ENCODE measurements around the gene CASP1. TPM values are rescaled to one million over a fixed set of nuclear protein-coding genes. Genes with fewer than 3 reads are reported as not detected.
"Not testable (repeated sequence)": the region's sequence is repeated elsewhere in the genome, so short reads cannot be mapped to it uniquely, and the experiment has no call there.

CASP1 gene
- total RNA-seq, 1 donor from 2014 or later, result not detected

DNA sequence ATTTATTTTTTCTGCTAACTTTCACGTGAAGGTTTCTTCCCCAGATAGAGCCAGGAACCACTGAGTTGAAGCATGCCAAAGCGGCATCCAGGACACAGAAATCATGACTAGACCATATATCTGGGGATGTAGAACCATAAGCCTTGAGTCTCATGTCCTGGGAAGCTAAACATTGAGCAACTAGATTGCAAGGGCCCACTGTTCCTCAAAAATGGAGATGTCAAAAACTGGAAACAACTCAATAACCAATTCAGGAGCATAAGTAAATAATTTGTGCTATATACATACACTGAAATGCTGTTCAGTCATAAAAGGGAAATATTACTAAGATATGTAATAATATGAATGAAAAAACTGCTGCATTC is 39.2 kb upstream of the CASP1 start:
- Mint-ChIP-seq H3K27ac (ENCODE audit: unreplicated experiment) (no peak overlapping the region), H3K9me3 (ENCODE audit: low read depth) (no peaks in the 10 kb centered on the region), H3K4me1 (ENCODE audit: low read depth) (no peaks in the 10 kb centered on the region), H3K27me3 (ENCODE audit: low read depth) (peaks cover 11% of the 10 kb centered on the region), H3K4me3 (ENCODE audit: unreplicated experiment) (no peak overlapping the region), H3K36me3 (ENCODE audit: low read depth) (peaks cover 2% of the 10 kb centered on the region)
- no peak for TF ChIP-seq CTCF (IDR thresholded peaks at IDR 0.05)
- no peak for DNase-seq (ENCODE audit: low spot score)

DNA sequence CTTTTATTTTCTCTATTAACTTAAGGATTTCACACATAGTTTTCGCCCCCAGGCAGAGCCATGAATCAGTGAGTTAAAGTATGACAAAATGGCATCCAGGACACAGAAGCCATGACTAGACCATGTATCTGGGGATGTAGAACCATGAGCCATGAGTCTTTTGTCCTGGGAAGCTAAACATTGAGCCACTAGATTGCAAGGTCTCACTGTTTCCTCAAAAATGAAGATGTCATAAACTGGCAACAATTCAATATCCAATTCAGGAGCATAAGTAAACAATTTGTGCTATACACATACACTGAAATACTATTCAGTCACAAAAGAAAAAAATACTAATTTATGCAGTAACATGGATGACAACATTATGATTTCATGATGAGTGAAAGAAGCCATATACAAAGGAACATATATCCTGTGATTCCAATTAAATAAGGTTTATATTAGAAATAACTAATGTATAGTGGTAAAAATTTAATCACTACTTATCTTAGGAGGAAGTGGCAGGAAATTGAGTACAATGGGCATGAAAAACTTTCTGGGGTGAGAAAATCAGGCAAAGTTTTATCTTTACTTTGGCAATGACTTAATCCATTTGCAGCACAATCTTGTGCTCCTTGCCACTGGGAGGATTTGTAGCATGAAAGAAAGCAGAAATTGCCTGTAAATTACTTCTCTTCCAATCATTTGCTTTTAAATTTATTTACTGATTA is 38.7 kb upstream of the CASP1 start:
- no peaks in the 10 kb centered on the region for H3K4me1 Mint-ChIP-seq (ENCODE audit: low read depth)
- peaks cover 12% of the 10 kb centered on the region for H3K27me3 Mint-ChIP-seq (ENCODE audit: low read depth)
- no peaks in the 10 kb centered on the region for H3K9me3 Mint-ChIP-seq (ENCODE audit: low read depth)
- H3K4me3 Mint-ChIP-seq (ENCODE audit: unreplicated experiment), result no peak overlapping the region
- no peak overlapping the region for H3K27ac Mint-ChIP-seq (ENCODE audit: unreplicated experiment)
- no peak for DNase-seq (ENCODE audit: low spot score)
- peaks cover 2% of the 10 kb centered on the region for H3K36me3 Mint-ChIP-seq (ENCODE audit: low read depth)
- no peak for TF ChIP-seq CTCF (IDR thresholded peaks at IDR 0.05)

DNA sequence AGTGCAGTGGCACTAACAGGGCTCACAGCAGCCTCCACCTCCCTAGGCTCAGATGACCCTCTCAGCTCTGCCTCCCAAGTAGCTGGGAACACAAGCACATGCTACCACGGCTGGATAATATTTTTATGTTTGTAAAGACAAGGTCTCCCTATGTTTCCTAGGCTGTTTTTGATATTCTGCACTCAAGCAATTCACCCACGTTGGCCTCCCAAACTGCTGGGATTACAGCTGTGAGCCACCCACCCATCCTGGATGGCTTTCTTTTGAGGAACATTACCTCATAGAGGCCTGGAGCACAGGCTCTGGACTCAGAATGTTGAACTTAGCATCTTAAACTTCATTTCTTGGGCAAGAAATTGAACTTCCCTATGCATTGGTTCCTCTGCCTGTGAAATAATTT is 37.1 kb upstream of the CASP1 start:
- H3K9me3 Mint-ChIP-seq (ENCODE audit: low read depth); H3K4me3 Mint-ChIP-seq (ENCODE audit: unreplicated experiment); H3K36me3 Mint-ChIP-seq (ENCODE audit: low read depth); DNase-seq (ENCODE audit: low spot score); H3K4me1 Mint-ChIP-seq (ENCODE audit: low read depth); H3K27me3 Mint-ChIP-seq (ENCODE audit: low read depth); H3K27ac Mint-ChIP-seq (ENCODE audit: unreplicated experiment): not testable (repeated sequence)

DNA sequence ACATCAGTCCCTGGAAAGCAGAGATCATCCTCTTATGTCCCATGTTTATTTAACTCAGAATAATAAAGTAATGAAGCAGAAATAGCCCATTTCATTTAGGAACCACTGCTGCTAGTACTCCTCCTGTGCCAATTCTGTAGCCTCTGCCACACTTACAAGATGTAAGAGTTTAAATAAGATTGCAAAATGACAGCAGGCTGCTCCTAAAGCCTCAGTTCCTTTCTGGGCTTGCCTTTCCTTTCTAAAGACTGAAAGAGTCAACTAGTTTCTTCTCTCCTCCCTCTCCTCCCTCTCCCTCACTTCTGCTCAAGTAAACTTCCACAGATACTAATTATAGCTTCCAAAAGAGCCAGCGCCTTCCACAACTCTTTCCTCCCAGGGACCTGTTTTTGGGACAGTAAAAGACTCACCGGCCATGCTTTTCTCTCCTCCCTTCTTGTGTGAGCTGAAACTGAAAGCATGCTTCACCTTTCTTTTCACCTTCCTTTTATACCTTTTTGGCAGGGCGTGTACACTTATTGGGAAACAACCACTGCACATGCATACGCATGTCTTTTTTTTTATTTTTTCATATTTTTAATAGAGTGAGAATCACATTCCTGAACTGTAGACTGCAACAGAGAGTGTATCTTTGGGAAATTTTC is 36.3 kb upstream of the CASP1 start:
- DNase-seq (ENCODE audit: low spot score), result no peak
- Mint-ChIP-seq H3K36me3 (ENCODE audit: low read depth) (peaks cover 2% of the 10 kb centered on the region), H3K4me3 (ENCODE audit: unreplicated experiment) (no peak overlapping the region), H3K27me3 (ENCODE audit: low read depth) (peaks cover 11% of the 10 kb centered on the region), H3K27ac (ENCODE audit: unreplicated experiment) (no peak overlapping the region), H3K9me3 (ENCODE audit: low read depth) (no peaks in the 10 kb centered on the region), H3K4me1 (ENCODE audit: low read depth) (no peaks in the 10 kb centered on the region)
- no peak for TF ChIP-seq CTCF (IDR thresholded peaks at IDR 0.05)

DNA sequence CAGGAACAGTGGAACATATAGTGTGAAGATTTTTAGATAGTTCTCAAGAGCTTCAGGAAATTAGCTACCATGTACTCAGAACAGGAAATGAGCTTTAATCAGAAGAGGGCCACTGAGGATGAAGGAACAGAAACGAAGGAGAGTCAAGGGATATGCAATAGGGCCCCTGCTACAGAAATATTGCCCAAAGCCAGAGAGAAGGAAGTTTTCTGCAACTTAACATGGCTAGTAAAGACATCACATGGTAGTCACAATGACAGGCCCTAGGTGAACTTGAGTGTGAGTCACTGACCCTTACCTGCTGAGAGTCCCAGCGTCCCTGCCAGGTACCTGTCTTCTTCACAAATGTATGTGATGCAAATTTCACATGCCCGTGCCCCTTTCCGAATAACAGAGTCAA is 35.4 kb upstream of the CASP1 start:
- Mint-ChIP-seq H3K4me3 (ENCODE audit: unreplicated experiment) (no peak overlapping the region), H3K36me3 (ENCODE audit: low read depth) (peaks cover 2% of the 10 kb centered on the region), H3K4me1 (ENCODE audit: low read depth) (no peaks in the 10 kb centered on the region), H3K9me3 (ENCODE audit: low read depth) (no peaks in the 10 kb centered on the region), H3K27me3 (ENCODE audit: low read depth) (peaks cover 11% of the 10 kb centered on the region), H3K27ac (ENCODE audit: unreplicated experiment) (no peak overlapping the region)
- no peak for TF ChIP-seq CTCF (IDR thresholded peaks at IDR 0.05)
- no peak for DNase-seq (ENCODE audit: low spot score)

- not testable (repeated sequence) for H3K4me1 Mint-ChIP-seq (ENCODE audit: low read depth); H3K9me3 Mint-ChIP-seq (ENCODE audit: low read depth); H3K27ac Mint-ChIP-seq (ENCODE audit: unreplicated experiment); DNase-seq (ENCODE audit: low spot score); H3K4me3 Mint-ChIP-seq (ENCODE audit: unreplicated experiment); H3K36me3 Mint-ChIP-seq (ENCODE audit: low read depth)
- peaks cover 11% of the 10 kb centered on the region for H3K27me3 Mint-ChIP-seq (ENCODE audit: low read depth)
Measured at GRCh38 chr11:105069749-105070148, 34.8 kb upstream of the CASP1 start.

- not testable (repeated sequence) for H3K4me3 Mint-ChIP-seq (ENCODE audit: unreplicated experiment); H3K9me3 Mint-ChIP-seq (ENCODE audit: low read depth); H3K36me3 Mint-ChIP-seq (ENCODE audit: low read depth); DNase-seq (ENCODE audit: low spot score); H3K4me1 Mint-ChIP-seq (ENCODE audit: low read depth); H3K27ac Mint-ChIP-seq (ENCODE audit: unreplicated experiment)
- H3K27me3 Mint-ChIP-seq (ENCODE audit: low read depth), result peaks cover 12% of the 10 kb centered on the region
Measured at GRCh38 chr11:105063245-105063941, 28.4 kb upstream of the CASP1 start.
